Measurements from ENCODE around the gene RAPGEF2.

RAPGEF2 gene

DNA sequence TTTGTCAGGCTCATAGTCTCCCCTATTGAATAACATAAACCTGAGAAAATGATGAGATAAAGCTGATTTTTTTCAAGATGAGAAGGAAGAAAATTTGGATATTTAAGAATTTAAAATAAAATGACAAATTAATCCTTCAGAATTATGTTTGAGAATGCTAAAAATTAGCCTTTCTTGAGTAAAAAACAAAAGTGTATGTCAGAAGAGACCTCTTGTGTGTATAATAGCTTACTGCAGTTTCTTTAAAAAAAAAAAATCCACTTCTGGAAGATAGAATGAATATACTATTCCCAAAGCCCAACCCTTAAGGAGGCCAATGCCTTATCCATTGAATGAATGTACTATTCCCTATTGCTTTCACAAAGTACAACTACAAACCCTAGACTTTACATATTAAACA lies 281.8 kb downstream of the RAPGEF2 start:
- H4K20me1 ChIP-seq (ENCODE audit: control insufficient read depth, insufficient read depth, low read depth, low read length): no peaks in the 10 kb centered on the region
- H3K9me2 ChIP-seq (replicated peaks; ENCODE audit: control insufficient read depth, low read length): no peaks in the 10 kb centered on the region
- H3F3A ChIP-seq (ENCODE audit: control insufficient read depth, insufficient read depth): no peaks in the 10 kb centered on the region
- H3K9me3 ChIP-seq (ENCODE audit: control insufficient read depth, insufficient read depth, low read length): no peaks in the 10 kb centered on the region
- H3K36me3 ChIP-seq (ENCODE audit: control insufficient read depth, low read length): no peaks in the 10 kb centered on the region
- TF ChIP-seq, protein P1, sequence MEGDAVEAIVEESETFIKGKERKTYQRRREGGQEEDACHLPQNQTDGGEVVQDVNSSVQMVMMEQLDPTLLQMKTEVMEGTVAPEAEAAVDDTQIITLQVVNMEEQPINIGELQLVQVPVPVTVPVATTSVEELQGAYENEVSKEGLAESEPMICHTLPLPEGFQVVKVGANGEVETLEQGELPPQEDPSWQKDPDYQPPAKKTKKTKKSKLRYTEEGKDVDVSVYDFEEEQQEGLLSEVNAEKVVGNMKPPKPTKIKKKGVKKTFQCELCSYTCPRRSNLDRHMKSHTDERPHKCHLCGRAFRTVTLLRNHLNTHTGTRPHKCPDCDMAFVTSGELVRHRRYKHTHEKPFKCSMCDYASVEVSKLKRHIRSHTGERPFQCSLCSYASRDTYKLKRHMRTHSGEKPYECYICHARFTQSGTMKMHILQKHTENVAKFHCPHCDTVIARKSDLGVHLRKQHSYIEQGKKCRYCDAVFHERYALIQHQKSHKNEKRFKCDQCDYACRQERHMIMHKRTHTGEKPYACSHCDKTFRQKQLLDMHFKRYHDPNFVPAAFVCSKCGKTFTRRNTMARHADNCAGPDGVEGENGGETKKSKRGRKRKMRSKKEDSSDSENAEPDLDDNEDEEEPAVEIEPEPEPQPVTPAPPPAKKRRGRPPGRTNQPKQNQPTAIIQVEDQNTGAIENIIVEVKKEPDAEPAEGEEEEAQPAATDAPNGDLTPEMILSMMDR (IDR thresholded peaks at IDR 0.05; ENCODE audit: low read depth, low read length, poor library complexity, severe bottlenecking): no peak
- no peak for TF ChIP-seq EZH2phosphoT487 (IDR thresholded peaks at IDR 0.05; ENCODE audit: borderline replicate concordance, low read length)
- no peaks in the 10 kb centered on the region for H3K4me1 ChIP-seq (ENCODE audit: control insufficient read depth, low read length)
- H3K4me3 ChIP-seq (ENCODE audit: low read length): no peak overlapping the region
- no peaks in the 10 kb centered on the region for H3K27me3 ChIP-seq (ENCODE audit: control insufficient read depth, low read length)
- H3K27ac ChIP-seq (ENCODE audit: low read depth, low read length): no peak overlapping the region
- no peak overlapping the region for H3K4me2 ChIP-seq (ENCODE audit: low read length)
- no peaks in the 10 kb centered on the region for H3K79me2 ChIP-seq (ENCODE audit: control insufficient read depth, low read length)

GRCh38 chr4:159386620-159387019 lies 283.7 kb downstream of the RAPGEF2 start:
- H3K9me3 ChIP-seq (ENCODE audit: control insufficient read depth, insufficient read depth, low read length): no peaks in the 10 kb centered on the region
- no peaks in the 10 kb centered on the region for H3K9me2 ChIP-seq (replicated peaks; ENCODE audit: control insufficient read depth, low read length)
- no peak for TF ChIP-seq EZH2phosphoT487 (IDR thresholded peaks at IDR 0.05; ENCODE audit: borderline replicate concordance, low read length)
- TF ChIP-seq, protein P1 (IDR thresholded peaks at IDR 0.05; ENCODE audit: low read depth, low read length, poor library complexity, severe bottlenecking): no peak
- no peak overlapping the region for H3K4me2 ChIP-seq (ENCODE audit: low read length)
- H3K27me3 ChIP-seq (ENCODE audit: control insufficient read depth, low read length): no peaks in the 10 kb centered on the region
- H3K79me2 ChIP-seq (ENCODE audit: control insufficient read depth, low read length): no peaks in the 10 kb centered on the region
- no peaks in the 10 kb centered on the region for H3K4me1 ChIP-seq (ENCODE audit: control insufficient read depth, low read length)
- no peaks in the 10 kb centered on the region for H4K20me1 ChIP-seq (ENCODE audit: control insufficient read depth, insufficient read depth, low read depth, low read length)
- H3K27ac ChIP-seq (ENCODE audit: low read depth, low read length): no peak overlapping the region
- no peak overlapping the region for H3K4me3 ChIP-seq (ENCODE audit: low read length)
- no peaks in the 10 kb centered on the region for H3K36me3 ChIP-seq (ENCODE audit: control insufficient read depth, low read length)
- H3F3A ChIP-seq (ENCODE audit: control insufficient read depth, insufficient read depth): no peaks in the 10 kb centered on the region

DNA sequence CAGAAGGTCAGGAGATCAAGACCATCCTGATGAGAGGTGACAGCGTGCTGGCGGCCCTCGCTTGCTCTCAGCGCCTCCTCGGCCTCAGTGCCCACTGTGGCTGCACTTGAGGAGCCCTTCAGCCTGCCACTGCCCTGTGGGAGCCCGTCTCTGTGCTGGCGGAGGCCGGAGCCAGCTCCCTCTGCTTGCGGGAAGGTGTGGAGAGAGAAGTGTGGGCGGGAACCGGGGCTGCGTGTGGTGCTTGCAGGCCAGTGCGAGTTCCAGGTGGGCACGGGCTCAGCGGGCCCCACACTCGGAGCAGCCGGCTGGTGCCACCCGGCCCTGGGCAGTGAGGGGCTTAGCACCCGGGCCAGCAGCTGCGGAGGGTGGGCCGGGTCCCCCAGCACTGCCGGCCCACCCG lies 286.9 kb downstream of the RAPGEF2 start:
- H3K9me3 ChIP-seq (ENCODE audit: control insufficient read depth, insufficient read depth, low read length): no peaks in the 10 kb centered on the region
- no peaks in the 10 kb centered on the region for H3K36me3 ChIP-seq (ENCODE audit: control insufficient read depth, low read length)
- H3F3A ChIP-seq (ENCODE audit: control insufficient read depth, insufficient read depth): no peaks in the 10 kb centered on the region
- H3K79me2 ChIP-seq (ENCODE audit: control insufficient read depth, low read length): no peaks in the 10 kb centered on the region
- H3K4me3 ChIP-seq (ENCODE audit: low read length): no peak overlapping the region
- no peak overlapping the region for H3K27ac ChIP-seq (ENCODE audit: low read depth, low read length)
- no peaks in the 10 kb centered on the region for H4K20me1 ChIP-seq (ENCODE audit: control insufficient read depth, insufficient read depth, low read depth, low read length)
- H3K9me2 ChIP-seq (replicated peaks; ENCODE audit: control insufficient read depth, low read length): no peaks in the 10 kb centered on the region
- TF ChIP-seq, protein P1 (IDR thresholded peaks at IDR 0.05; ENCODE audit: low read depth, low read length, poor library complexity, severe bottlenecking): no peak
- no peak for TF ChIP-seq EZH2phosphoT487 (IDR thresholded peaks at IDR 0.05; ENCODE audit: borderline replicate concordance, low read length)
- no peaks in the 10 kb centered on the region for H3K4me1 ChIP-seq (ENCODE audit: control insufficient read depth, low read length)
- H3K4me2 ChIP-seq (ENCODE audit: low read length): no peak overlapping the region
- H3K27me3 ChIP-seq (ENCODE audit: control insufficient read depth, low read length): no peaks in the 10 kb centered on the region

- no peak overlapping the region for H3K27ac ChIP-seq (ENCODE audit: low read depth, low read length)
- H3K4me1 ChIP-seq (ENCODE audit: control insufficient read depth, low read length): no peaks in the 10 kb centered on the region
- H3K36me3 ChIP-seq (ENCODE audit: control insufficient read depth, low read length): no peaks in the 10 kb centered on the region
- H4K20me1 ChIP-seq (ENCODE audit: control insufficient read depth, insufficient read depth, low read depth, low read length): no peaks in the 10 kb centered on the region
- no peaks in the 10 kb centered on the region for H3K79me2 ChIP-seq (ENCODE audit: control insufficient read depth, low read length)
- H3F3A ChIP-seq (ENCODE audit: control insufficient read depth, insufficient read depth): no peaks in the 10 kb centered on the region
- no peaks in the 10 kb centered on the region for H3K27me3 ChIP-seq (ENCODE audit: control insufficient read depth, low read length)
- H3K9me3 ChIP-seq (ENCODE audit: control insufficient read depth, insufficient read depth, low read length): no peaks in the 10 kb centered on the region
- TF ChIP-seq, protein P1 (IDR thresholded peaks at IDR 0.05; ENCODE audit: low read depth, low read length, poor library complexity, severe bottlenecking): no peak
- TF ChIP-seq EZH2phosphoT487 (IDR thresholded peaks at IDR 0.05; ENCODE audit: borderline replicate concordance, low read length): no peak
- no peak overlapping the region for H3K4me3 ChIP-seq (ENCODE audit: low read length)
- no peak overlapping the region for H3K4me2 ChIP-seq (ENCODE audit: low read length)
- H3K9me2 ChIP-seq (replicated peaks; ENCODE audit: control insufficient read depth, low read length): no peaks in the 10 kb centered on the region
Observed at GRCh38 chr4:159390648-159391047, 287.8 kb downstream of the RAPGEF2 start.
